Measurements from ENCODE around the gene OTP.

Gene OTP

GRCh38 chr5:77651343-77651742 is 12.8 kb upstream of the OTP start:
- TF ChIP-seq CTCF (IDR thresholded peaks at IDR 0.05), result no peak

GRCh38 chr5:77650686-77651085 is 12.2 kb upstream of the OTP start:
- TF ChIP-seq CTCF (IDR thresholded peaks at IDR 0.05), result no peak

- no peak for TF ChIP-seq CTCF (IDR thresholded peaks at IDR 0.05)
These were observed 11.3 kb upstream of the OTP start for GRCh38 chr5:77649776-77650175.

- TF ChIP-seq CTCF (IDR thresholded peaks at IDR 0.05), result no peak
These were observed 7.6 kb upstream of the OTP start for GRCh38 chr5:77645995-77646639.

- TF ChIP-seq CTCF (IDR thresholded peaks at IDR 0.05), result peak; percentile 82
These were observed 6.9 kb upstream of the OTP start for GRCh38 chr5:77645158-77645994.

- TF ChIP-seq CTCF (IDR thresholded peaks at IDR 0.05), result no peak
These were observed 6.1 kb upstream of the OTP start for GRCh38 chr5:77644371-77645157.

GRCh38 chr5:77643654-77644370 is 5.3 kb upstream of the OTP start:
- no peak for TF ChIP-seq CTCF (IDR thresholded peaks at IDR 0.05)

All from LNCAP (cell line).